ENCODE data around the gene ADK.

Gene ADK

GRCh38 chr10:74310652-74311257 is 159.7 kb downstream of the ADK start:
- no peaks in the 10 kb centered on the region for H3K9me3 ChIP-seq (ENCODE audit: control insufficient read depth in 2 of 2, low read length in 2 of 2)
- no peak overlapping the region for H3K4me3 ChIP-seq (ENCODE audit: low read length in 2 of 2)
- H3K9ac ChIP-seq (ENCODE audit: low read depth in 1 of 2, low read length in 2 of 2), result no peak overlapping the region
- H3K36me3 ChIP-seq (ENCODE audit: control insufficient read depth in 2 of 2, insufficient read depth in 2 of 2, low read length in 2 of 2), result no peaks in the 10 kb centered on the region
- no peaks in the 10 kb centered on the region for H3K27me3 ChIP-seq (ENCODE audit: control insufficient read depth in 2 of 2, insufficient read depth in 2 of 2, low read length in 2 of 2)
- no peak overlapping the region for H3K27ac ChIP-seq (ENCODE audit: low read depth in 2 of 2, low read length in 2 of 2)
- no peaks in the 10 kb centered on the region for H3K4me1 ChIP-seq (ENCODE audit: control insufficient read depth in 2 of 2, insufficient read depth in 2 of 2, low read length in 2 of 2)

- H3K27me3 ChIP-seq (ENCODE audit: control insufficient read depth in 2 of 2, insufficient read depth in 2 of 2, low read length in 2 of 2), result no peaks in the 10 kb centered on the region
- no peak overlapping the region for H3K9ac ChIP-seq (ENCODE audit: low read depth in 1 of 2, low read length in 2 of 2)
- H3K36me3 ChIP-seq (ENCODE audit: control insufficient read depth in 2 of 2, insufficient read depth in 2 of 2, low read length in 2 of 2), result no peaks in the 10 kb centered on the region
- H3K27ac ChIP-seq (ENCODE audit: low read depth in 2 of 2, low read length in 2 of 2), result no peak overlapping the region
- peak overlapping the region in 1 of 2 donors; percentile 27 for H3K4me3 ChIP-seq (ENCODE audit: low read length in 2 of 2)
- no peaks in the 10 kb centered on the region for H3K9me3 ChIP-seq (ENCODE audit: control insufficient read depth in 2 of 2, low read length in 2 of 2)
- H3K4me1 ChIP-seq (ENCODE audit: control insufficient read depth in 2 of 2, insufficient read depth in 2 of 2, low read length in 2 of 2), result no peaks in the 10 kb centered on the region
Measured at GRCh38 chr10:74314166-74314565, 163.1 kb downstream of the ADK start.

- Histone ChIP-seq H3K9me3 (ENCODE audit: control insufficient read depth in 2 of 2, low read length in 2 of 2) (no peaks in the 10 kb centered on the region), H3K36me3 (ENCODE audit: control insufficient read depth in 2 of 2, insufficient read depth in 2 of 2, low read length in 2 of 2) (no peaks in the 10 kb centered on the region), H3K9ac (ENCODE audit: low read depth in 1 of 2, low read length in 2 of 2) (no peak overlapping the region), H3K27me3 (ENCODE audit: control insufficient read depth in 2 of 2, insufficient read depth in 2 of 2, low read length in 2 of 2) (no peaks in the 10 kb centered on the region), H3K4me3 (ENCODE audit: low read length in 2 of 2) (no peak overlapping the region), H3K27ac (ENCODE audit: low read depth in 2 of 2, low read length in 2 of 2) (no peak overlapping the region), H3K4me1 (ENCODE audit: control insufficient read depth in 2 of 2, insufficient read depth in 2 of 2, low read length in 2 of 2) (no peaks in the 10 kb centered on the region)
Measured at GRCh38 chr10:74320026-74320425, 169.0 kb downstream of the ADK start.

GRCh38 chr10:74320717-74321116 is 169.7 kb downstream of the ADK start:
- Histone ChIP-seq H3K9me3 (ENCODE audit: control insufficient read depth in 2 of 2, low read length in 2 of 2) (no peaks in the 10 kb centered on the region), H3K27me3 (ENCODE audit: control insufficient read depth in 2 of 2, insufficient read depth in 2 of 2, low read length in 2 of 2) (no peaks in the 10 kb centered on the region), H3K36me3 (ENCODE audit: control insufficient read depth in 2 of 2, insufficient read depth in 2 of 2, low read length in 2 of 2) (no peaks in the 10 kb centered on the region), H3K9ac (ENCODE audit: low read depth in 1 of 2, low read length in 2 of 2) (no peak overlapping the region), H3K4me3 (ENCODE audit: low read length in 2 of 2) (no peak overlapping the region), H3K4me1 (ENCODE audit: control insufficient read depth in 2 of 2, insufficient read depth in 2 of 2, low read length in 2 of 2) (no peaks in the 10 kb centered on the region), H3K27ac (ENCODE audit: low read depth in 2 of 2, low read length in 2 of 2) (no peak overlapping the region)

- H3K27ac ChIP-seq (ENCODE audit: low read depth in 2 of 2, low read length in 2 of 2), result no peak overlapping the region
Measured at GRCh38 chr10:74322141-74322540, 171.1 kb downstream of the ADK start.

GRCh38 chr10:74322565-74322964 is 171.5 kb downstream of the ADK start:
- Histone ChIP-seq H3K4me3 (ENCODE audit: low read length in 2 of 2) (no peak overlapping the region), H3K36me3 (ENCODE audit: control insufficient read depth in 2 of 2, insufficient read depth in 2 of 2, low read length in 2 of 2) (no peaks in the 10 kb centered on the region), H3K27ac (ENCODE audit: low read depth in 2 of 2, low read length in 2 of 2) (no peak overlapping the region), H3K27me3 (ENCODE audit: control insufficient read depth in 2 of 2, insufficient read depth in 2 of 2, low read length in 2 of 2) (no peaks in the 10 kb centered on the region), H3K9me3 (ENCODE audit: control insufficient read depth in 2 of 2, low read length in 2 of 2) (no peaks in the 10 kb centered on the region), H3K4me1 (ENCODE audit: control insufficient read depth in 2 of 2, insufficient read depth in 2 of 2, low read length in 2 of 2) (no peaks in the 10 kb centered on the region), H3K9ac (ENCODE audit: low read depth in 1 of 2, low read length in 2 of 2) (no peak overlapping the region)

More at GRCh38 chr10:74322141-74322540, 171.1 kb downstream of the ADK start:
- H3K36me3 ChIP-seq (ENCODE audit: control insufficient read depth in 2 of 2, insufficient read depth in 2 of 2, low read length in 2 of 2), result no peaks in the 10 kb centered on the region
- H3K4me1 ChIP-seq (ENCODE audit: control insufficient read depth in 2 of 2, insufficient read depth in 2 of 2, low read length in 2 of 2), result no peaks in the 10 kb centered on the region
- H3K4me3 ChIP-seq (ENCODE audit: low read length in 2 of 2), result no peak overlapping the region
- H3K9ac ChIP-seq (ENCODE audit: low read depth in 1 of 2, low read length in 2 of 2), result no peak overlapping the region
- H3K9me3 ChIP-seq (ENCODE audit: control insufficient read depth in 2 of 2, low read length in 2 of 2), result no peaks in the 10 kb centered on the region
- H3K27me3 ChIP-seq (ENCODE audit: control insufficient read depth in 2 of 2, insufficient read depth in 2 of 2, low read length in 2 of 2), result no peaks in the 10 kb centered on the region

GRCh38 chr10:74328388-74328787 is 177.4 kb downstream of the ADK start:
- no peaks in the 10 kb centered on the region for H3K27me3 ChIP-seq (ENCODE audit: control insufficient read depth in 2 of 2, insufficient read depth in 2 of 2, low read length in 2 of 2)

GRCh38 chr10:74329873-74330272 is 178.9 kb downstream of the ADK start:
- H3K27me3 ChIP-seq (ENCODE audit: control insufficient read depth in 2 of 2, insufficient read depth in 2 of 2, low read length in 2 of 2), result no peaks in the 10 kb centered on the region

More at GRCh38 chr10:74328388-74328787, 177.4 kb downstream of the ADK start:
- no peaks in the 10 kb centered on the region for H3K4me1 ChIP-seq (ENCODE audit: control insufficient read depth in 2 of 2, insufficient read depth in 2 of 2, low read length in 2 of 2)
- no peak overlapping the region for H3K27ac ChIP-seq (ENCODE audit: low read depth in 2 of 2, low read length in 2 of 2)
- no peak overlapping the region for H3K9ac ChIP-seq (ENCODE audit: low read depth in 1 of 2, low read length in 2 of 2)
- H3K9me3 ChIP-seq (ENCODE audit: control insufficient read depth in 2 of 2, low read length in 2 of 2), result no peaks in the 10 kb centered on the region
- H3K36me3 ChIP-seq (ENCODE audit: control insufficient read depth in 2 of 2, insufficient read depth in 2 of 2, low read length in 2 of 2), result no peaks in the 10 kb centered on the region
- no peak overlapping the region for H3K4me3 ChIP-seq (ENCODE audit: low read length in 2 of 2)

GRCh38 chr10:74330646-74331045 is 179.6 kb downstream of the ADK start:
- Histone ChIP-seq H3K9ac (ENCODE audit: low read depth in 1 of 2, low read length in 2 of 2) (no peak overlapping the region), H3K4me3 (ENCODE audit: low read length in 2 of 2) (no peak overlapping the region), H3K36me3 (ENCODE audit: control insufficient read depth in 2 of 2, insufficient read depth in 2 of 2, low read length in 2 of 2) (no peaks in the 10 kb centered on the region), H3K9me3 (ENCODE audit: control insufficient read depth in 2 of 2, low read length in 2 of 2) (peaks cover 0 to 2% of the 10 kb centered on the region in 2 donors), H3K27me3 (ENCODE audit: control insufficient read depth in 2 of 2, insufficient read depth in 2 of 2, low read length in 2 of 2) (no peaks in the 10 kb centered on the region), H3K27ac (ENCODE audit: low read depth in 2 of 2, low read length in 2 of 2) (no peak overlapping the region), H3K4me1 (ENCODE audit: control insufficient read depth in 2 of 2, insufficient read depth in 2 of 2, low read length in 2 of 2) (no peaks in the 10 kb centered on the region)

More at GRCh38 chr10:74329873-74330272, 178.9 kb downstream of the ADK start:
- H3K27ac ChIP-seq (ENCODE audit: low read depth in 2 of 2, low read length in 2 of 2), result no peak overlapping the region
- no peaks in the 10 kb centered on the region for H3K36me3 ChIP-seq (ENCODE audit: control insufficient read depth in 2 of 2, insufficient read depth in 2 of 2, low read length in 2 of 2)
- H3K4me1 ChIP-seq (ENCODE audit: control insufficient read depth in 2 of 2, insufficient read depth in 2 of 2, low read length in 2 of 2), result no peaks in the 10 kb centered on the region
- peaks cover 0 to 2% of the 10 kb centered on the region in 2 donors for H3K9me3 ChIP-seq (ENCODE audit: control insufficient read depth in 2 of 2, low read length in 2 of 2)
- H3K9ac ChIP-seq (ENCODE audit: low read depth in 1 of 2, low read length in 2 of 2), result no peak overlapping the region
- H3K4me3 ChIP-seq (ENCODE audit: low read length in 2 of 2), result no peak overlapping the region

GRCh38 chr10:74332398-74332797 is 181.4 kb downstream of the ADK start:
- H3K4me3 ChIP-seq (ENCODE audit: low read length in 2 of 2), result no peak overlapping the region
- no peak overlapping the region for H3K9ac ChIP-seq (ENCODE audit: low read depth in 1 of 2, low read length in 2 of 2)
- no peaks in the 10 kb centered on the region for H3K27me3 ChIP-seq (ENCODE audit: control insufficient read depth in 2 of 2, insufficient read depth in 2 of 2, low read length in 2 of 2)
- no peaks in the 10 kb centered on the region for H3K36me3 ChIP-seq (ENCODE audit: control insufficient read depth in 2 of 2, insufficient read depth in 2 of 2, low read length in 2 of 2)
- peaks cover 0 to 2% of the 10 kb centered on the region in 2 donors for H3K9me3 ChIP-seq (ENCODE audit: control insufficient read depth in 2 of 2, low read length in 2 of 2)
- no peaks in the 10 kb centered on the region for H3K4me1 ChIP-seq (ENCODE audit: control insufficient read depth in 2 of 2, insufficient read depth in 2 of 2, low read length in 2 of 2)
- H3K27ac ChIP-seq (ENCODE audit: low read depth in 2 of 2, low read length in 2 of 2), result no peak overlapping the region

Data from mucosa of rectum (tissue), 2 donors.